Measurements from ENCODE around the gene IL1RAPL2. TPM values are rescaled to one million over a fixed set of nuclear protein-coding genes. Genes with fewer than 3 reads are reported as not detected.

The IL1RAPL2 gene
- total and polyA plus RNA-seq, 2 of the 8 experiments (the other 6 are each of a cell fraction or from before 2014, with no cell fraction given): 0.20 to 1.3 TPM

- Histone ChIP-seq H2AK5ac (ENCODE audit: low read depth, low read length) (no peak overlapping the region), H3K4me3 (ENCODE audit: extremely low read depth in 1 of 4, insufficient read depth in 2 of 4, low read depth in 3 of 4, low read length in 4 of 4) (no peak overlapping the region), H3K18ac (ENCODE audit: extremely low read depth, low read length) (no peak overlapping the region), H2BK12ac (ENCODE audit: low read depth, low read length) (no peak overlapping the region), H4K5ac (ENCODE audit: insufficient read length, low read depth, low read length) (no peak overlapping the region), H3K9me3 (ENCODE audit: insufficient read depth in 2 of 2, low read depth in 1 of 2, low read length in 1 of 2) (no peaks in the 10 kb centered on the region), H2BK5ac (ENCODE audit: low read depth, low read length) (no peak overlapping the region), H2BK15ac (ENCODE audit: low read length) (no peak overlapping the region), H3K56ac (replicated peaks; ENCODE audit: insufficient read length, low read depth, low read length) (no peak overlapping the region), H3K14ac (ENCODE audit: insufficient read length) (no peak overlapping the region), H2BK20ac (ENCODE audit: low read length) (no peak overlapping the region), H3K23ac (ENCODE audit: insufficient read length) (no peak overlapping the region), H3K79me2 (ENCODE audit: control insufficient read depth in 1 of 2, insufficient read depth in 2 of 2, low read length in 2 of 2) (no peaks in the 10 kb centered on the region), H3K23me2 (ENCODE audit: low read depth, low read length) (no peaks in the 10 kb centered on the region), H4K20me1 (replicated peaks in 1 of 2; ENCODE audit: control insufficient read depth in 1 of 2, insufficient read depth in 2 of 2, low read length in 2 of 2) (no peaks in the 10 kb centered on the region), H3K4me2 (ENCODE audit: insufficient read depth in 1 of 2, low read depth in 2 of 2, low read length in 2 of 2) (no peak overlapping the region), H3K27me3 (replicated peaks in 1 of 4; ENCODE audit: control insufficient read depth in 3 of 4, extremely low read depth in 1 of 4, insufficient read depth in 3 of 4, low read length in 3 of 4) (no peaks in the 10 kb centered on the region), H2AFZ (ENCODE audit: low read length) (no peak overlapping the region), H3K79me1 (ENCODE audit: low read depth, low read length) (no peaks in the 10 kb centered on the region), H2BK120ac (replicated peaks; ENCODE audit: low read depth, low read length) (no peak overlapping the region), H3K4ac (replicated peaks; ENCODE audit: insufficient read length, low read depth, low read length) (no peak overlapping the region), H3K4me1 (replicated peaks in 1 of 4; ENCODE audit: control insufficient read depth in 3 of 4, insufficient read depth in 4 of 4, low read length in 3 of 4) (no peaks in the 10 kb centered on the region), H4K91ac (replicated peaks; ENCODE audit: insufficient read length, low read length) (no peak overlapping the region), H3K9ac (replicated peaks in 1 of 4; ENCODE audit: extremely low read depth in 1 of 4, low read depth in 3 of 4, low read length in 3 of 4) (no peak overlapping the region), H3K36me3 (ENCODE audit: control insufficient read depth in 2 of 4, insufficient read depth in 4 of 4, low read length in 3 of 4) (no peaks in the 10 kb centered on the region), H3K27ac (ENCODE audit: low read depth, low read length) (no peak overlapping the region), H4K8ac (ENCODE audit: extremely low read depth, insufficient read depth, low read length) (no peak overlapping the region)
- FAIRE-seq (no peak), DNase-seq (ENCODE audit: low read depth in 1 of 2, low spot score in 2 of 2) (no peak)
- whole genome bisulfite sequencing, 2 experiments (ENCODE audit: extremely low coverage in 1 of 2, insufficient coverage in 1 of 2, insufficient read length in 1 of 2, insufficient replicate concordance in 2 of 2, low coverage in 1 of 2, low lambda C conversion rate in 2 of 2, missing lambda C conversion rate in 1 of 2): 89% methylated on average over 3 of the region's 3 CpGs; no CpG with 5 or more reads in 1 of the 2 experiments
- CTCF ChIA-PET (ENCODE audit: partially characterized antibody): no interaction called here
- POLR2A ChIA-PET (ENCODE audit: partially characterized antibody): no interaction called here
- TF ChIP-seq POLR2AphosphoS5 (IDR thresholded peaks at IDR 0.05; ENCODE audit: low read depth, low read length) (no peak), GTF2F1 (IDR thresholded peaks at IDR 0.05; ENCODE audit: borderline replicate concordance, low read depth, low read length) (no peak), PHF8 (conservative IDR thresholded peaks at IDR 0.05; ENCODE audit: low read depth, low read length) (no peak), BRCA1 (IDR thresholded peaks at IDR 0.05; ENCODE audit: low read depth, low read length) (no peak), CHD1 (IDR thresholded peaks at IDR 0.05; ENCODE audit: low read depth, low read length) (no peak), CTCF (IDR thresholded peaks at IDR 0.05; ENCODE audit: control extremely low read depth in 1 of 3, insufficient read depth in 1 of 3, low read depth in 1 of 3, low read length in 3 of 3) (no peak), RFX5 (IDR thresholded peaks at IDR 0.05; ENCODE audit: borderline replicate concordance, low read depth, low read length) (no peak), YY1 (IDR thresholded peaks at IDR 0.05; ENCODE audit: low read depth, low read length) (no peak), ASH2L (IDR thresholded peaks at IDR 0.05; ENCODE audit: low read length) (no peak)
- TF ChIP-seq, protein P1, sequence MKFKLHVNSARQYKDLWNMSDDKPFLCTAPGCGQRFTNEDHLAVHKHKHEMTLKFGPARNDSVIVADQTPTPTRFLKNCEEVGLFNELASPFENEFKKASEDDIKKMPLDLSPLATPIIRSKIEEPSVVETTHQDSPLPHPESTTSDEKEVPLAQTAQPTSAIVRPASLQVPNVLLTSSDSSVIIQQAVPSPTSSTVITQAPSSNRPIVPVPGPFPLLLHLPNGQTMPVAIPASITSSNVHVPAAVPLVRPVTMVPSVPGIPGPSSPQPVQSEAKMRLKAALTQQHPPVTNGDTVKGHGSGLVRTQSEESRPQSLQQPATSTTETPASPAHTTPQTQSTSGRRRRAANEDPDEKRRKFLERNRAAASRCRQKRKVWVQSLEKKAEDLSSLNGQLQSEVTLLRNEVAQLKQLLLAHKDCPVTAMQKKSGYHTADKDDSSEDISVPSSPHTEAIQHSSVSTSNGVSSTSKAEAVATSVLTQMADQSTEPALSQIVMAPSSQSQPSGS (IDR thresholded peaks at IDR 0.05; ENCODE audit: low read length): no peak
Observed at GRCh38 chrX:105609530-105609929, 1043.5 kb downstream of the IL1RAPL2 start.

Measured in H1 (cell line).